NOMO-1 treated with DMSO at 0.1 percent for 48 hours (cell line): ENCODE measurements around the gene CD99L2.
A peak's percentile ranks its signal among the peaks of the same experiment; 100 is the strongest.

ENCODE experiments used
- DNase-seq: peaks from one replicate; lab custom pipeline; 2025; ENCODE audit not compliant: unreplicated experiment; lab: John Stamatoyannopoulos, UW

CD99L2 gene

DNA sequence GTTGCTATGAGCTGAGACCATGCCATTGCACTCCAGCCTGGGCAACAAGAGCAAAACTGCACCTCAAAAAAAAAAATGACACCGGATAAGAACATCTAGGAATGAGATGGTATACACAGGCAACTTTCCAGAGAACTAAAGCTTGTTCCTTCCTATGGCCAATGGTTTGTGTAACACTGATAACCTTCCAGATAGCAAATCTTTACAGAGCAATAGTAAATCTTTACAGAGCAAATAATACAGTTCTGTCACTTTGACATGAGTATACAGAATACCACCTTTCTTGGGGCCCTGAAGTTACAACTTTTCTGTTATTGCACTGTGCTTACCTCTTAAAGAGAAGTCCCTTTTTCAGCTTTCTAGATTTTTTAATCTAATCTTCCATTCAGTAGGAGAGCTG lies 91.6 kb downstream of the CD99L2 start:
- no peak for DNase-seq

DNA sequence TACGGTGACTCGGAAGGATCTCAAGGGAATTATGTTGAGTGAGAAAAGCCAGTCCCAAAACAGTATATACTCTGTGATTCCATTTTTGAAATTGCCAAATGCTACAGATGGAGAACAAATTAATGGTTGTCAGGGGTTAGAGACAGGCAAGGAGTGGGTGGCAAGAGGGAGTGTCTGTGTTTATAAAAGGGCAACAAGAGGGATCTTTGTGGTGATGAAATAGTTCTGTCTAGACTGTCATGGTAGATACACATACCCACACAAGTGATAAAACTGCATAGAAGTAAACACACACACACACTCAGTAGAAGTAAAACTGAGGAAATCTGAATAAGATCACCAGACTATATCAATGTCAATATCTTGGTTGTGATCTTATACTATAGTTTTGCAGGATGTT lies 92.7 kb downstream of the CD99L2 start:
- DNase-seq, result no peak

DNA sequence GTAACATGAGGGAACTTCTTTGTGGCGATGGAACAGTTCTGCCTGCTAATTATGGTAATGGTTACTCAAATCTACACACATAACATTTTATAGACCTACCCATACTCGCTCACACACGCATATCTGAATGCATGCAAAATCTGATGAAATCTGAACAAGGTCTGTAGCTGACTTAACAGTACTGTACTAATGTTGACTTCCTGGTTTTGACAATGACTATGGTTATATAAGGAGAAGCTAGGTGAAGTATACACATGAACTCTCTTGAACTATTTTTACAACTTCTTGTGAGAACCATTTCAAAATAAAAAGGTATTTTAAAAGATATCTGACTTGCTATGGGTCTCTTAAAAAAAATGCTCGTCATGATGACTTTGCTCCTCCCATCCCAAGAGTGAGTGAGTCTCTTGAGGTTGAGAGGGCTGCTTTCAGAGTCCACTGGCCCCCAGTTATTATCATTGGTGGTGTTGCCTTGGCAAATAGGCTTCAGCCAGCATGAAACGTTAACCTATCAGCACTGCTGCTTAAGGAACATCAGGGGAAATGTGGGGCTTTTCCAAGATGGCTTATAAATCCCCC lies 105.4 kb downstream of the CD99L2 start:
- no peak for DNase-seq

GRCh38 chrX:150790021-150790420 lies 108.4 kb downstream of the CD99L2 start:
- no peak for DNase-seq

DNA sequence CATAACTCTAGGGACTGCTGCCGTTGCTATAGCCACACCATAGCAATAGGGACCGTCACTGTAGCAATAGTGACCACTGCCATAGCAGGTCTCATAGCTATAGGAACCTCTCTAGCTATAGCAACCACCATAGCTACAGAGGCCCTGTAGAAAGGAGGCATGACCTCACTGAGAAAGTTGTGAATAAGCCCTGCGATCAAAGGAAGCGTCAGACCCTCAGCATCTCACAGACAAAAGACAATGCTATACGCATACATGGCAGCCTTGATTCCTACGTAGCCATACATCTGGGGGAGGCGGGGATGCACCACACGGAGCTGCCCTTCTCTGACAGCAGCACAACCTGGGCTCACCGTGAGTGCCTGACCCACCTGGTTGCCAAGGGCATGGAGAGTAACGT lies 116.8 kb downstream of the CD99L2 start:
- no peak for DNase-seq

- no peak for DNase-seq
Measured at GRCh38 chrX:150779385-150779784, 119.1 kb downstream of the CD99L2 start.

DNA sequence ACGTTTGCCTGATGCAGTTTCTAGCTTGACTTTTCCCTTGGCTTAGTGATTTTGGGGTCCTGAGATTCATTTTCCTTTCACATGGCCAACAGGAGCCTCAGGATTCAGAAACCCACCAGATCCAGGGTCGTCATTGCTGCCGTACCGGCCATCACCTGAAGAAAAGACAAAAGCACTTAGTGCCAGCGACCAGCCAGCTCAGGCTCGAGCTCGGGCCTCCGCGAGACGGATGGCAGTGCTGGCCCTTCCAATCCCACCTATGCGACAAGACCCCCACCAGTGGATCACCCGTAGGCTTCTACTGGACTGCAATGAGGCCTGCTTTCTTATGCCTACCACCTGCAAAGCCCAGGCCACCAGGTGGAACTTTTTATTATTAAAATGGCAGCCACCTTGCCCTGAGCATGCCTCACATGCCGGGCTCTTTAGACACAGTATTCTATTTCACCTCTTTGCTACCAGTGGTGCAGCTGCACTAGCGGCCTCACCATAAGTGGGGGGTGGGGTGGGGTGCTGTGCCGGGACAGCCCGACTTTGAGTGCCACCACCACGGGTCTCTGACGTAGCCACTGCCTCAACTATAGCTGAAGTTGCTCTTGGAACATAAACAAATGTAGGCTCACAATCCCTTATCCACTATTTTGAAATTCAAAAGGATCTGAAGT lies 121.0 kb downstream of the CD99L2 start:
- DNase-seq, result no peak

- no peak for DNase-seq
Measured at GRCh38 chrX:150775569-150776350, 122.7 kb downstream of the CD99L2 start.

DNA sequence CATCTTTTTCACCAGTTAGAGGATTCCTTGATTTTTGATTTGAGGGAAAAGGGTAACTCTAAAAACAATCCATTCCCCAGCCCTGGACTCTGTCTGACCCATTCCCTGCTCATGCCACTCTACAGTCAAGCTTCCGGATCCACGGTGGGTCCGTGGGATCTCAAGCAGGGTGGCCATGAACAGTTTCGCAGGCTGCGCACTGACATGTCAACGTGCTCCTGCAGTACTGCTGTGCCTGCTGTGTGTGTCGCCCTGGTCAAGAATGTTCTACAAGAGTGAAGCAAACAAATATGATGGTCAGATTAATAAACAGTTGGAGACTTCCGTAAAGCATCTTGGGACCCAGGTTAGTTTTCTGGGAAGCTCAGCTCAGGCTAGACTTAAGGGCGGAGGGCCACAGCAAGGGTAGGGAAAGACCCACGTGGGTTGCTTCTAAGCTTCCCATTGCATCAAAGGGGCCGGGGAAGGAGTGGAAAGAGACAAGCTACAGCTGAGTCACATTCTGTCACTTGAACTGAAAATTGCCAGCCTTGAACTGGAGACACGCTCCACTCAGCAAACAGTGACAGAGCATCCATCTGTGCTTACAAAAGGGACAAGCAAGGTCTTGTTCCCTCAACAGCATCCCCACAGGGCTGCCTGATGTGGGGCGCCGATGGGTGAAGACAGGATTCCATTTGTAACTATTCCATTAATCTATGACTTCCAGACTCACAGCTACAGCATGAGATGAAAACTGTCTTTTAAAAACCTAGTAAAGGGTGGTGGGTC lies 123.5 kb downstream of the CD99L2 start:
- DNase-seq, result no peak

GRCh38 chrX:150773634-150774033 lies 124.8 kb downstream of the CD99L2 start:
- DNase-seq, result no peak

GRCh38 chrX:150773117-150773516 lies 125.4 kb downstream of the CD99L2 start:
- DNase-seq, result no peak

- peak; percentile 30 for DNase-seq
Measured at GRCh38 chrX:150772150-150772970, 126.1 kb downstream of the CD99L2 start.

DNA sequence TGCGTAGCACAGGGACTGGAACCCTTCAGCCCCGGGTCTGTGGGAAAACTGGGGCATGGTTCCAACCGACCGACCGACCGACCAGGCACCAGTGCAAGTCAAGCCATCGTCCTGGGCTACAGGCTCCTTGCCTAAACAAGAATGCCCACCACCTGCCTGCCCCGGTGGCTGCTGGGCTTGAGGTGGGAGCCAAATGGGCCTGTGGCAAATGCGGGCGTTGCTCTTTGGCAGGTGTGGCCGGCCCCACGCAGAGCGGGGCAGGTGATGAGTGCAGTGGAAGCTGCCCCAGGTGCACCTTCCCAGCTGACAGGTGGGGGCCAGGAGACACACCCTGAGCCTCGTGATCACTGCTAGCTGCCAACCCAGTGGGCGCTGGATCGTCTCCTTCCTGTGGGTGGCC lies 127.4 kb downstream of the CD99L2 start:
- no peak for DNase-seq

- no peak for DNase-seq
Measured at GRCh38 chrX:150770623-150771022, 127.8 kb downstream of the CD99L2 start.

DNA sequence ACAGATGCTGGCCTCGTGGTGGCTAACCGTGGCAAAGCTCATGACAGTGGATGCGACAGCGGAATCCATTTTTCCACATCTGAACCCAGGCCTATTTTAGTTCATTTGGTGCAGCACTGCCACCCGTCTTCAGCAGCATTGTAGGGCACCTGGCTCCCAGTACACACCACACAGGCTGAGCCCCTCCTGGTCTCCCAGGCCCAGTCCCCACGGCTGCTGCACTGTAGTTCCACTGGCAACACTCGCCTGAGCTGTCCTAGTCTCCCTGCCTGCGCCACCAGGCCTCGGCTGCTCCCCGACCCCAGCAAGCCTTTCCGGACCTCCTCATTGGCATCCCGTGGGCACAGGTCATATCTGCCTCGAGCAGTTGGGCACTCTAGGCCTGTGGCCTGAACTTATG lies 129.1 kb downstream of the CD99L2 start:
- DNase-seq, result no peak

- no peak for DNase-seq
Measured at GRCh38 chrX:150768580-150769190, 129.8 kb downstream of the CD99L2 start.

GRCh38 chrX:150768132-150768485 lies 130.4 kb downstream of the CD99L2 start:
- peak; percentile 33 for DNase-seq

DNA sequence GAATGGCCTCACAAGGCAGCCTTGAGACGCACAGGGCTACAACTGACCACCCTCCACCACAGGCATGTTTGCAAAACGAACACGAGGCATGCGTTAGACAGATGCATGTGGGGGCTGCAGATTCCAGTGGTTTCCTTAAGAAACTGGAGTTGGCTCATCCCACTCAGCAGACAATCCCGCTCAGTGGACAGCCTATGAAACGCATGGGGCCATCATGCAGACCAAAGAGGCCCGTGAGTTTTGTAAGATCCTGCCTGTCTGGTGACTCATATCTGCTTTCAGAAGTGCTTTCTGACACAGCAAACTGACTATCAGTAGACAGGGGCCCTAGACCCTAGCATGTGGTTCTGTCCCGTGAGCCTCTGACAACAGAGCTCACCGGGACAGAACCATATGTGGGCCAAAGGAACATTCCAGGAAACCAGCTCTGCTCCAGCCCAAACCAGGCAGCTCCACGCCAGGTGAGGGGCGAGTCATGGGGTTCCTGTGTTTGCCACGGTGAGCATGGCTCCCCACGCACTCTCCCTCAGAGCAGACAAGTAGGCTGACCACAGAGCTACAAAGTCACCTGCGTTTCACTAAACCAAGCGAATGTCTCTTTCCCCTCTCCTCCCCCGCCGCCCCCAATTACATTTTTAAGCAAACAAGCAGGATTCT lies 130.9 kb downstream of the CD99L2 start:
- peak; percentile 74 for DNase-seq

DNA sequence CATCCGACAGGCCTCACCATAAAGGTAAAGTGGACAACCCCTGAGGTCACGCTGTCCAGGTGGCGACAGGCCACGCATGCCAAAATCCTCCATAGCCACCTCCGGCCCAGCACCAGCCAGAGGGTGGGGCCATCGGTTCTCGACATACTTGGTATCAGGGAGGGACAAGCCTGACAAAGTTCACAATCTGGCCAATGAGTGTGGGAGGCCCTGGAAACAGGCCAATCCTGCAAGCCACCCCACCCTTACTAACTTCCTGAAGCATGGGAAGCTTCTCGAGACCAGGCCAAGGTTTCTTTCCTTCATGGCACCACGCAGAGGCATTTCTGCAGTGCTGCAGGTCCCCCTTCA lies 131.4 kb downstream of the CD99L2 start:
- DNase-seq, result no peak
